Midbrain (tissue), 1 donor: ENCODE results near the gene FIBCD1.

Experiments
- DNase-seq: peaks from one replicate; lab custom pipeline; 2025; lab: John Stamatoyannopoulos, UW

Gene FIBCD1

GRCh38 chr9:130895038-130895437, 44.0 kb downstream of the FIBCD1 start:
- DNase-seq: no peak

GRCh38 chr9:130894546-130894945, 44.5 kb downstream of the FIBCD1 start:
- DNase-seq: no peak

- peak; percentile 27 for DNase-seq
Observed at GRCh38 chr9:130893341-130894101, 45.5 kb downstream of the FIBCD1 start.

- DNase-seq: no peak
Observed at GRCh38 chr9:130892477-130893304, 46.4 kb downstream of the FIBCD1 start.

GRCh38 chr9:130891688-130892476, 47.2 kb downstream of the FIBCD1 start:
- DNase-seq: no peak

- no peak for DNase-seq
Observed at GRCh38 chr9:130890870-130891687, 48.0 kb downstream of the FIBCD1 start.

- DNase-seq: no peak
Observed at GRCh38 chr9:130890124-130890523, 48.9 kb downstream of the FIBCD1 start.

GRCh38 chr9:130888146-130888885, 50.7 kb downstream of the FIBCD1 start:
- no peak for DNase-seq

GRCh38 chr9:130887494-130888144, 51.4 kb downstream of the FIBCD1 start:
- DNase-seq: no peak

GRCh38 chr9:130886981-130887380, 52.1 kb downstream of the FIBCD1 start:
- DNase-seq: no peak

- DNase-seq: no peak
Observed at GRCh38 chr9:130885484-130886375, 53.3 kb downstream of the FIBCD1 start.

- DNase-seq: peak; percentile 64
Observed at GRCh38 chr9:130884542-130885483, 54.2 kb downstream of the FIBCD1 start.

GRCh38 chr9:130884111-130884531, 54.9 kb downstream of the FIBCD1 start:
- DNase-seq: no peak

GRCh38 chr9:130883479-130883878, 55.6 kb downstream of the FIBCD1 start:
- DNase-seq: no peak

GRCh38 chr9:130882696-130883225, 56.3 kb downstream of the FIBCD1 start:
- no peak for DNase-seq

- DNase-seq: no peak
Observed at GRCh38 chr9:130881516-130881915, 57.5 kb downstream of the FIBCD1 start.

GRCh38 chr9:130880599-130881220, 58.3 kb downstream of the FIBCD1 start:
- no peak for DNase-seq
